ENCODE data around the gene FAM47C.
"Not testable (repeated sequence)": the region's sequence is repeated elsewhere in the genome, so short reads cannot be mapped to it uniquely, and the experiment has no call there.

FAM47C gene

GRCh38 chrX:37008182-37008581 is at the start of gene FAM47C:
FAM47C (plus strand) TSS chrX:37008366; CDS start chrX:37008411, 45 bp downstream.
- not testable (repeated sequence) for H3K9ac ChIP-seq (ENCODE audit: insufficient read length, low read depth); H3K9me3 ChIP-seq (ENCODE audit: insufficient read depth, low read length); H3K4me3 ChIP-seq (ENCODE audit: insufficient read length, low read depth); H3K27me3 ChIP-seq (ENCODE audit: insufficient read depth, insufficient read length); H3K4me1 ChIP-seq (ENCODE audit: insufficient read depth, insufficient read length); H3K36me3 ChIP-seq (ENCODE audit: insufficient read depth, insufficient read length, low read length); DNase-seq (ENCODE audit: low read depth, low spot score)

- DNase-seq (ENCODE audit: low read depth, low spot score) = no peak
These were observed 46.6 kb upstream of the FAM47C start for GRCh38 chrX:36961590-36961989.

GRCh38 chrX:36963069-36963808 is 44.9 kb upstream of the FAM47C start:
- H3K27me3 ChIP-seq (ENCODE audit: insufficient read depth, insufficient read length) = no peaks in the 10 kb centered on the region
- peaks cover 5% of the 10 kb centered on the region for H3K36me3 ChIP-seq (ENCODE audit: insufficient read depth, insufficient read length, low read length)
- no peaks in the 10 kb centered on the region for H3K9me3 ChIP-seq (ENCODE audit: insufficient read depth, low read length)
- no peak overlapping the region for H3K9ac ChIP-seq (ENCODE audit: insufficient read length, low read depth)
- no peaks in the 10 kb centered on the region for H3K4me1 ChIP-seq (ENCODE audit: insufficient read depth, insufficient read length)
- TF ChIP-seq YY1 (IDR thresholded peaks at IDR 0.05; ENCODE audit: insufficient read depth, insufficient read length) = no peak
- TF ChIP-seq SUZ12 (IDR thresholded peaks at IDR 0.05; ENCODE audit: extremely low read depth, insufficient read depth, insufficient read length) = no peak
- TF ChIP-seq ZNF274 (IDR thresholded peaks at IDR 0.05; ENCODE audit: low read depth, low read length) = no peak
- H3K4me3 ChIP-seq (ENCODE audit: insufficient read length, low read depth) = no peak overlapping the region
- no peak for DNase-seq (ENCODE audit: low read depth, low spot score)

More at GRCh38 chrX:36961590-36961989, 46.6 kb upstream of the FAM47C start:
- no peaks in the 10 kb centered on the region for H3K4me1 ChIP-seq (ENCODE audit: insufficient read depth, insufficient read length)
- peaks cover 5% of the 10 kb centered on the region for H3K36me3 ChIP-seq (ENCODE audit: insufficient read depth, insufficient read length, low read length)
- TF ChIP-seq YY1 (IDR thresholded peaks at IDR 0.05; ENCODE audit: insufficient read depth, insufficient read length) = no peak
- TF ChIP-seq SUZ12 (IDR thresholded peaks at IDR 0.05; ENCODE audit: extremely low read depth, insufficient read depth, insufficient read length) = no peak
- TF ChIP-seq ZNF274 (IDR thresholded peaks at IDR 0.05; ENCODE audit: low read depth, low read length) = no peak
- H3K27me3 ChIP-seq (ENCODE audit: insufficient read depth, insufficient read length) = no peaks in the 10 kb centered on the region
- no peak overlapping the region for H3K9ac ChIP-seq (ENCODE audit: insufficient read length, low read depth)
- H3K4me3 ChIP-seq (ENCODE audit: insufficient read length, low read depth) = no peak overlapping the region
- H3K9me3 ChIP-seq (ENCODE audit: insufficient read depth, low read length) = no peaks in the 10 kb centered on the region

- TF ChIP-seq SUZ12 (IDR thresholded peaks at IDR 0.05; ENCODE audit: extremely low read depth, insufficient read depth, insufficient read length) (no peak), ZNF274 (IDR thresholded peaks at IDR 0.05; ENCODE audit: low read depth, low read length) (no peak), YY1 (IDR thresholded peaks at IDR 0.05; ENCODE audit: insufficient read depth, insufficient read length) (no peak)
- H3K27me3 ChIP-seq (ENCODE audit: insufficient read depth, insufficient read length) = no peaks in the 10 kb centered on the region
- H3K4me1 ChIP-seq (ENCODE audit: insufficient read depth, insufficient read length) = no peaks in the 10 kb centered on the region
- DNase-seq (ENCODE audit: low read depth, low spot score) = no peak
- H3K9ac ChIP-seq (ENCODE audit: insufficient read length, low read depth) = no peak overlapping the region
- no peak overlapping the region for H3K4me3 ChIP-seq (ENCODE audit: insufficient read length, low read depth)
- H3K9me3 ChIP-seq (ENCODE audit: insufficient read depth, low read length) = no peaks in the 10 kb centered on the region
- H3K36me3 ChIP-seq (ENCODE audit: insufficient read depth, insufficient read length, low read length) = peaks cover 5% of the 10 kb centered on the region
These were observed 44.3 kb upstream of the FAM47C start for GRCh38 chrX:36963852-36964251.

- DNase-seq (ENCODE audit: low read depth, low spot score) = no peak
- TF ChIP-seq SUZ12 (IDR thresholded peaks at IDR 0.05; ENCODE audit: extremely low read depth, insufficient read depth, insufficient read length) (no peak), YY1 (IDR thresholded peaks at IDR 0.05; ENCODE audit: insufficient read depth, insufficient read length) (no peak), ZNF274 (IDR thresholded peaks at IDR 0.05; ENCODE audit: low read depth, low read length) (no peak)
- no peak overlapping the region for H3K4me3 ChIP-seq (ENCODE audit: insufficient read length, low read depth)
- H3K27me3 ChIP-seq (ENCODE audit: insufficient read depth, insufficient read length) = no peaks in the 10 kb centered on the region
- H3K9ac ChIP-seq (ENCODE audit: insufficient read length, low read depth) = no peak overlapping the region
- no peaks in the 10 kb centered on the region for H3K9me3 ChIP-seq (ENCODE audit: insufficient read depth, low read length)
- H3K4me1 ChIP-seq (ENCODE audit: insufficient read depth, insufficient read length) = no peaks in the 10 kb centered on the region
- H3K36me3 ChIP-seq (ENCODE audit: insufficient read depth, insufficient read length, low read length) = no peaks in the 10 kb centered on the region
These were observed 34.6 kb upstream of the FAM47C start for GRCh38 chrX:36973575-36973974.

GRCh38 chrX:36974911-36975310 is 33.3 kb upstream of the FAM47C start:
- DNase-seq (ENCODE audit: low read depth, low spot score) = no peak
- H3K9me3 ChIP-seq (ENCODE audit: insufficient read depth, low read length) = no peaks in the 10 kb centered on the region

GRCh38 chrX:36978886-36979285 is 29.3 kb upstream of the FAM47C start:
- no peaks in the 10 kb centered on the region for H3K9me3 ChIP-seq (ENCODE audit: insufficient read depth, low read length)
- TF ChIP-seq YY1 (IDR thresholded peaks at IDR 0.05; ENCODE audit: insufficient read depth, insufficient read length) (no peak), SUZ12 (IDR thresholded peaks at IDR 0.05; ENCODE audit: extremely low read depth, insufficient read depth, insufficient read length) (no peak), ZNF274 (IDR thresholded peaks at IDR 0.05; ENCODE audit: low read depth, low read length) (no peak)
- no peaks in the 10 kb centered on the region for H3K27me3 ChIP-seq (ENCODE audit: insufficient read depth, insufficient read length)
- H3K9ac ChIP-seq (ENCODE audit: insufficient read length, low read depth) = no peak overlapping the region
- no peaks in the 10 kb centered on the region for H3K4me1 ChIP-seq (ENCODE audit: insufficient read depth, insufficient read length)
- H3K4me3 ChIP-seq (ENCODE audit: insufficient read length, low read depth) = no peak overlapping the region
- H3K36me3 ChIP-seq (ENCODE audit: insufficient read depth, insufficient read length, low read length) = no peaks in the 10 kb centered on the region
- no peak for DNase-seq (ENCODE audit: low read depth, low spot score)

More at GRCh38 chrX:36974911-36975310, 33.3 kb upstream of the FAM47C start:
- H3K4me1 ChIP-seq (ENCODE audit: insufficient read depth, insufficient read length) = no peaks in the 10 kb centered on the region
- no peak overlapping the region for H3K4me3 ChIP-seq (ENCODE audit: insufficient read length, low read depth)
- H3K36me3 ChIP-seq (ENCODE audit: insufficient read depth, insufficient read length, low read length) = no peaks in the 10 kb centered on the region
- no peak overlapping the region for H3K9ac ChIP-seq (ENCODE audit: insufficient read length, low read depth)
- TF ChIP-seq ZNF274 (IDR thresholded peaks at IDR 0.05; ENCODE audit: low read depth, low read length) (no peak), YY1 (IDR thresholded peaks at IDR 0.05; ENCODE audit: insufficient read depth, insufficient read length) (no peak), SUZ12 (IDR thresholded peaks at IDR 0.05; ENCODE audit: extremely low read depth, insufficient read depth, insufficient read length) (no peak)
- H3K27me3 ChIP-seq (ENCODE audit: insufficient read depth, insufficient read length) = no peaks in the 10 kb centered on the region
